H9 (cell line): ENCODE results near the gene RPE65. TPM values are rescaled to one million over a fixed set of nuclear protein-coding genes. Genes with fewer than 3 reads are reported as not detected.
A peak's percentile ranks its signal among the peaks of the same experiment; 100 is the strongest.

Experiments used
- DNase-seq: peaks from one replicate; pipeline ENCODE4 v3.0.0-alpha.2; 2017
- H2AFZ ChIP-seq: one replicate; pipeline ENCODE4 v1.6.1; 2013; ENCODE audit warnings: mild to moderate bottlenecking, low read length, control low read depth, moderate library complexity
- H2AK5ac ChIP-seq: 2 replicates; pipeline ENCODE4 v1.6.1; 2013; ENCODE audit warnings: low read length, control low read depth, mixed read lengths; ENCODE audit not compliant: insufficient read length
- H2BK120ac ChIP-seq: one replicate; pipeline ENCODE4 v1.6.1; 2013; ENCODE audit warnings: low read depth, mild to moderate bottlenecking, low read length, control low read depth, inconsistent platforms; ENCODE audit not compliant: poor library complexity, severe bottlenecking
- H2BK12ac ChIP-seq: 2 replicates; pipeline ENCODE4 v1.6.1; 2013; ENCODE audit warnings: low read length, control low read depth, mixed read lengths, low read depth; ENCODE audit not compliant: insufficient read length
- H2BK15ac ChIP-seq: 2 replicates; pipeline ENCODE4 v1.6.1; 2013; ENCODE audit warnings: low read depth, low read length, control low read depth
- H2BK20ac ChIP-seq: one replicate; pipeline ENCODE4 v1.6.1; 2013; ENCODE audit warnings: low read depth, mild to moderate bottlenecking, low read length, control low read depth, inconsistent platforms; ENCODE audit not compliant: poor library complexity, severe bottlenecking
- H2BK5ac ChIP-seq: 2 replicates; pipeline ENCODE4 v1.6.1; 2013; ENCODE audit warnings: low read length, control low read depth, mixed read lengths; ENCODE audit not compliant: insufficient read length
- H3K14ac ChIP-seq: 2 replicates; pipeline ENCODE4 v1.6.1; 2013; ENCODE audit warnings: low read length, control low read depth; ENCODE audit not compliant: insufficient read depth
- H3K18ac ChIP-seq: 2 replicates; pipeline ENCODE4 v1.6.1; 2013; ENCODE audit warnings: low read depth, mild to moderate bottlenecking, mixed read lengths, low read length, control low read depth; ENCODE audit not compliant: insufficient read length
- H3K23ac ChIP-seq: 2 replicates; pipeline ENCODE4 v1.6.1; 2013; ENCODE audit warnings: low read length, control low read depth, mixed read lengths, low read depth; ENCODE audit not compliant: insufficient read length
- H3K23me2 ChIP-seq: 2 replicates; pipeline ENCODE4 v1.6.1; 2013; ENCODE audit warnings: low read depth, mild to moderate bottlenecking, mixed read lengths, low read length, control low read depth; ENCODE audit not compliant: insufficient read length, poor library complexity, severe bottlenecking
- H3K27ac ChIP-seq: 2 replicates; pipeline ENCODE4 v1.5.1; 2013; ENCODE audit warnings: low read length, control low read depth, mixed read lengths, low read depth; ENCODE audit not compliant: insufficient read length
- H3K27me3 ChIP-seq: 2 replicates; pipeline ENCODE4 v1.6.1; 2013; ENCODE audit warnings: low read length, control low read depth, inconsistent platforms; ENCODE audit not compliant: insufficient read depth
- H3K4ac ChIP-seq: 2 replicates; pipeline ENCODE4 v1.6.1; 2013; ENCODE audit warnings: low read depth, mild to moderate bottlenecking, control low read depth, inconsistent platforms, low read length, moderate library complexity
- H3K4me1 ChIP-seq: 2 replicates; pipeline ENCODE4 v1.6.1; 2013; ENCODE audit warnings: low read length, control low read depth, inconsistent platforms; ENCODE audit not compliant: insufficient read depth
- H3K4me2 ChIP-seq: 2 replicates; pipeline ENCODE4 v1.6.1; 2013; ENCODE audit warnings: low read length, control low read depth, mixed read lengths; ENCODE audit not compliant: insufficient read length, insufficient read depth
- H3K56ac ChIP-seq: 2 replicates; pipeline ENCODE4 v1.6.1; 2013; ENCODE audit warnings: low read depth, mild to moderate bottlenecking, mixed read lengths, low read length, control low read depth; ENCODE audit not compliant: insufficient read length
- H3K79me1 ChIP-seq: 2 replicates; pipeline ENCODE4 v1.6.1; 2013; ENCODE audit warnings: low read depth, mild to moderate bottlenecking, moderate library complexity, low read length, control low read depth, inconsistent platforms; ENCODE audit not compliant: insufficient read depth, poor library complexity, severe bottlenecking
- H3K79me2 ChIP-seq: 2 replicates; pipeline ENCODE4 v1.6.1; 2013; ENCODE audit warnings: low read length, control low read depth, inconsistent platforms; ENCODE audit not compliant: insufficient read depth
- H3K9ac ChIP-seq: 2 replicates; pipeline ENCODE4 v1.6.1; 2013; ENCODE audit warnings: low read length, control low read depth, mixed read lengths; ENCODE audit not compliant: insufficient read length; ENCODE audit errors: extremely low read depth
- H3K9me3 ChIP-seq: one replicate; pipeline ENCODE4 v1.6.1; 2013; ENCODE audit warnings: low read depth, low read length, inconsistent platforms; ENCODE audit not compliant: control insufficient read depth
- H3T11ph ChIP-seq: one replicate; pipeline ENCODE4 v1.6.1; 2013; ENCODE audit warnings: mild to moderate bottlenecking, low read length, control low read depth, inconsistent platforms
- H4K20me1 ChIP-seq: one replicate; pipeline ENCODE4 v1.6.1; 2013; ENCODE audit not compliant: control insufficient read depth, insufficient read length, insufficient read depth
- H4K5ac ChIP-seq: 2 replicates; pipeline ENCODE4 v1.6.1; 2013; ENCODE audit warnings: low read depth, mild to moderate bottlenecking, mixed read lengths, low read length, control low read depth; ENCODE audit not compliant: insufficient read length
- H4K8ac ChIP-seq: replicated peaks from 2 replicates; pipeline ENCODE4 v1.6.1; 2013; ENCODE audit warnings: low read length, control low read depth, mixed read lengths, low read depth; ENCODE audit not compliant: insufficient read length
- H4K91ac ChIP-seq: 2 replicates; pipeline ENCODE4 v1.6.1; 2013; ENCODE audit warnings: low read depth, mild to moderate bottlenecking, moderate library complexity, mixed read lengths, low read length, control low read depth; ENCODE audit not compliant: insufficient read length
- H3K27ac Mint-ChIP-seq, 3 experiments: 2 replicates in 2 of 3; 3 replicates in 1 of 3; pipeline ENCODE4 v1.8.0; 2020 to 2021; ENCODE audit warnings: mixed read lengths in 3 of 3, mild to moderate bottlenecking in 1 of 3, moderate library complexity in 1 of 3
- H3K27me3 Mint-ChIP-seq: 2 replicates; pipeline ENCODE4 v1.8.0; 2021; ENCODE audit warnings: low read depth, mild to moderate bottlenecking, moderate library complexity, mixed read lengths
- H3K36me3 Mint-ChIP-seq, 3 experiments: 2 replicates in 2 of 3; 3 replicates in 1 of 3; pipeline ENCODE4 v1.8.0; 2020 to 2021; ENCODE audit warnings: low read depth in 3 of 3, mixed read lengths in 3 of 3; ENCODE audit not compliant: insufficient read depth in 1 of 3
- H3K4me1 Mint-ChIP-seq, 2 experiments: 2 replicates each; pipeline ENCODE4 v1.8.0; 2020; ENCODE audit warnings: mixed read lengths in 2 of 2
- H3K4me3 Mint-ChIP-seq, 2 experiments: 2 replicates in 1 of 2; 3 replicates in 1 of 2; pipeline ENCODE4 v1.8.0; 2020 to 2021; ENCODE audit warnings: mild to moderate bottlenecking in 2 of 2, mixed read lengths in 2 of 2, moderate library complexity in 1 of 2
- H3K9me3 Mint-ChIP-seq, 2 experiments: 2 replicates in 1 of 2; 3 replicates in 1 of 2; pipeline ENCODE4 v1.8.0; 2020; ENCODE audit warnings: mild to moderate bottlenecking in 2 of 2, mixed read lengths in 2 of 2, moderate library complexity in 1 of 2
- total RNA-seq: library from RNA; stranded (reverse); gene quantifications from 2 replicates; pipeline ENCODE4 v1.2.1, GENCODE V29; 2021
- TF ChIP-seq, protein P1 (sequence below): fragments of 200-600 bp; sonication (generic); conservative IDR thresholded peaks from 3 replicates; pipeline ENCODE4 v1.8.0; 2021; ENCODE audit warnings: antibody characterized with exemption, mild to moderate bottlenecking

Gene RPE65
- total RNA-seq, 1 experiment from 2014 or later, result not detected

DNA sequence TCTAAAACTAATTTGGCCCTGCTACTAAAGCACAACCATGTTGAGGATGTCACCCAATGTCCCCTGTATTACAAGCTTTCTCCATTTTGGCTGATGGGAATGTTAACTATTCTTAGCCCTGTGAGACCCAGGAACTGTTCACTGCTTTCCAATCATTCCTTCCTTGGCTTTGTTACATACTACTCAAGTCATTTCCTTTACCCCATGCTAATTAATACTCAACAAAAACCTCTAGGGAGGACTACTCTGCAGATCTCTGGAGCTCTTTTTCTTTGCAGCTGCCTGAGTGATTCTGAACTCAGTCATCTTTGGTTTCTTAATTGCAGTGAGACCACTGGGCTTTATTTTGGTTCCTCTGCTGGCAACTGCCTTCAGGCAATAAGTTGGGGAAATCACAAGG is 23.3 kb upstream of the RPE65 start:
- no peak overlapping the region for H2AFZ ChIP-seq
- TF ChIP-seq, protein P1, sequence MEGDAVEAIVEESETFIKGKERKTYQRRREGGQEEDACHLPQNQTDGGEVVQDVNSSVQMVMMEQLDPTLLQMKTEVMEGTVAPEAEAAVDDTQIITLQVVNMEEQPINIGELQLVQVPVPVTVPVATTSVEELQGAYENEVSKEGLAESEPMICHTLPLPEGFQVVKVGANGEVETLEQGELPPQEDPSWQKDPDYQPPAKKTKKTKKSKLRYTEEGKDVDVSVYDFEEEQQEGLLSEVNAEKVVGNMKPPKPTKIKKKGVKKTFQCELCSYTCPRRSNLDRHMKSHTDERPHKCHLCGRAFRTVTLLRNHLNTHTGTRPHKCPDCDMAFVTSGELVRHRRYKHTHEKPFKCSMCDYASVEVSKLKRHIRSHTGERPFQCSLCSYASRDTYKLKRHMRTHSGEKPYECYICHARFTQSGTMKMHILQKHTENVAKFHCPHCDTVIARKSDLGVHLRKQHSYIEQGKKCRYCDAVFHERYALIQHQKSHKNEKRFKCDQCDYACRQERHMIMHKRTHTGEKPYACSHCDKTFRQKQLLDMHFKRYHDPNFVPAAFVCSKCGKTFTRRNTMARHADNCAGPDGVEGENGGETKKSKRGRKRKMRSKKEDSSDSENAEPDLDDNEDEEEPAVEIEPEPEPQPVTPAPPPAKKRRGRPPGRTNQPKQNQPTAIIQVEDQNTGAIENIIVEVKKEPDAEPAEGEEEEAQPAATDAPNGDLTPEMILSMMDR, result no peak
- H3T11ph ChIP-seq, result no peak overlapping the region
- Mint-ChIP-seq H3K4me3 (no peak overlapping the region), H3K4me1 (peaks cover 4 to 9% of the 10 kb centered on the region in 2 experiments; a peak in 3 of 4 replicates), H3K9me3 (no peaks in the 10 kb centered on the region), H3K27ac (peak overlapping the region in 1 of 3 experiments; percentile 51; a peak in 5 of 7 replicates), H3K27me3 (no peaks in the 10 kb centered on the region; the same call in 1 of the 2 replicates), H3K36me3 (peaks cover 5 to 15% (median 11%) of the 10 kb centered on the region in 3 experiments; a peak in 6 of 7 replicates)
- no peak overlapping the region for H3K56ac ChIP-seq
- no peak overlapping the region for H2BK15ac ChIP-seq
- H3K4ac ChIP-seq, result no peak overlapping the region
- no peaks in the 10 kb centered on the region for H3K79me1 ChIP-seq
- H4K20me1 ChIP-seq, result no peaks in the 10 kb centered on the region
- no peak overlapping the region for H2BK20ac ChIP-seq
- no peak overlapping the region for H3K9ac ChIP-seq
- no peaks in the 10 kb centered on the region for H3K9me3 ChIP-seq
- no peak overlapping the region for H4K91ac ChIP-seq
- no peaks in the 10 kb centered on the region for H3K27me3 ChIP-seq
- no peaks in the 10 kb centered on the region for H3K23me2 ChIP-seq
- no peak overlapping the region for H4K8ac ChIP-seq
- no peaks in the 10 kb centered on the region for H3K4me1 ChIP-seq
- no peak overlapping the region for H3K18ac ChIP-seq
- no peak overlapping the region for H3K14ac ChIP-seq
- no peak overlapping the region for H3K27ac ChIP-seq
- no peak overlapping the region for H2AK5ac ChIP-seq
- H4K5ac ChIP-seq, result no peak overlapping the region
- no peak overlapping the region for H2BK12ac ChIP-seq
- H2BK120ac ChIP-seq, result no peak overlapping the region
- H2BK5ac ChIP-seq, result no peak overlapping the region
- no peaks in the 10 kb centered on the region for H3K79me2 ChIP-seq
- no peak overlapping the region for H3K4me2 ChIP-seq
- H3K23ac ChIP-seq, result no peak overlapping the region
- DNase-seq, result no peak
